Activated effector memory CD4-positive, alpha-beta T cell treated with anti-CD3 and anti-CD28 coated beads, Interleukin-2, amount 50 U/mL, for 16 hours (primary cell): ENCODE data around the gene MLF2.

Experiments
- DNase-seq: peaks from one replicate; pipeline ENCODE4 v3.0.0-alpha.2; 2020

Gene MLF2

GRCh38 chr12:6777386-6777785 is 24.4 kb upstream of the MLF2 start:
- DNase-seq = no peak

GRCh38 chr12:6775185-6776174 is 22.5 kb upstream of the MLF2 start:
- no peak for DNase-seq

- no peak for DNase-seq
Observed at GRCh38 chr12:6774499-6775062, 21.6 kb upstream of the MLF2 start.

GRCh38 chr12:6773590-6774351 is 20.8 kb upstream of the MLF2 start:
- peak; percentile 71 for DNase-seq

- no peak for DNase-seq
Observed at GRCh38 chr12:6772726-6773589, 20.0 kb upstream of the MLF2 start.

- peak; percentile 81 for DNase-seq
Observed at GRCh38 chr12:6772331-6772695, 19.4 kb upstream of the MLF2 start, which contains the start of gene LAG3. Gene LAG3, plus strand, starts transcription at chr12:6772520. Its CDS starts 333 bp downstream, at chr12:6772853.

- DNase-seq = no peak
Observed at GRCh38 chr12:6771509-6772330, 18.8 kb upstream of the MLF2 start.

- DNase-seq = no peak
Observed at GRCh38 chr12:6771091-6771495, 18.2 kb upstream of the MLF2 start.

GRCh38 chr12:6770600-6770999 is 17.7 kb upstream of the MLF2 start:
- no peak for DNase-seq

GRCh38 chr12:6770094-6770493 is 17.2 kb upstream of the MLF2 start:
- no peak for DNase-seq

- no peak for DNase-seq
Observed at GRCh38 chr12:6769666-6770065, 16.7 kb upstream of the MLF2 start.

GRCh38 chr12:6768990-6769389 is 16.0 kb upstream of the MLF2 start:
- DNase-seq = no peak

- no peak for DNase-seq
Observed at GRCh38 chr12:6768437-6768914, 15.5 kb upstream of the MLF2 start.

- no peak for DNase-seq
Observed at GRCh38 chr12:6767353-6768319, 14.7 kb upstream of the MLF2 start.

GRCh38 chr12:6766651-6767349 is 13.9 kb upstream of the MLF2 start:
- DNase-seq = peak; percentile 86

- DNase-seq = peak; percentile 76
Observed at GRCh38 chr12:6765634-6766581, 13.0 kb upstream of the MLF2 start, which contains the start of gene PTMS. Gene PTMS, plus strand, starts transcription at chr12:6766363. Its CDS starts 343 bp downstream, at chr12:6766706.

- DNase-seq = no peak
Observed at GRCh38 chr12:6765048-6765633, 12.2 kb upstream of the MLF2 start.
